A673 (cell line): ENCODE data around the gene NAA10. TPM values are rescaled to one million over a fixed set of nuclear protein-coding genes. Genes with fewer than 3 reads are reported as not detected.

ENCODE experiments used
- BruUV-seq: library from RNA; stranded (reverse); fragments of 400-500 nt; replicated peaks from 2 replicates; lab custom pipeline; 2021; lab: Mats Ljungman, UMichigan
- CTCF ChIA-PET: fragments of 300-600 bp; sonication (Branson Sonifier 250); formaldehyde crosslinking; loops from one replicate; lab custom pipeline; 2022; ENCODE audit warnings: antibody characterized with exemption; lab: Charles Lee
- POLR2A ChIA-PET: fragments of 300-600 bp; sonication (Branson Sonifier 250); formaldehyde crosslinking; loops from one replicate; lab custom pipeline; 2022; ENCODE audit warnings: antibody characterized with exemption; ENCODE audit not compliant: low non-redundant PET; lab: Charles Lee
- DNase-seq: peaks from one replicate; pipeline ENCODE4 v3.0.0-alpha.2; 2015; ENCODE audit warnings: low spot score
- H3K27ac ChIP-seq: fragments of 200-600 bp; sonication (generic); 2 replicates; pipeline ENCODE4 v1.5.1; 2016; ENCODE audit warnings: mixed run types, low read depth, mild to moderate bottlenecking, mixed read lengths, antibody characterized with exemption, low read length; ENCODE audit not compliant: poor library complexity, severe bottlenecking
- H3K27me3 ChIP-seq: fragments of 200-600 bp; sonication (generic); replicated peaks from 2 replicates; pipeline ENCODE4 v1.6.1; 2017; ENCODE audit warnings: mixed run types, low read depth, mild to moderate bottlenecking, mixed read lengths, antibody characterized with exemption, low read length; ENCODE audit not compliant: insufficient read depth, poor library complexity
- H3K36me3 ChIP-seq: fragments of 200-600 bp; sonication (generic); 2 replicates; pipeline ENCODE4 v1.6.1; 2016; ENCODE audit warnings: mixed run types, mild to moderate bottlenecking, mixed read lengths, antibody characterized with exemption, low read length; ENCODE audit not compliant: insufficient read depth, poor library complexity, severe bottlenecking
- H3K4me1 ChIP-seq: fragments of 200-600 bp; sonication (generic); 2 replicates; pipeline ENCODE4 v1.6.1; 2017; ENCODE audit warnings: mixed run types, mild to moderate bottlenecking, mixed read lengths, antibody characterized with exemption, low read length; ENCODE audit not compliant: insufficient read depth, poor library complexity, severe bottlenecking
- H3K4me3 ChIP-seq: fragments of 200-600 bp; sonication (generic); 2 replicates; pipeline ENCODE4 v1.5.1; 2016; ENCODE audit warnings: low read depth, mixed run types, mild to moderate bottlenecking, mixed read lengths, low read length; ENCODE audit not compliant: poor library complexity, severe bottlenecking
- H3K9me3 ChIP-seq: fragments of 200-600 bp; sonication (generic); 2 replicates; pipeline ENCODE4 v1.6.1; 2016; ENCODE audit warnings: mixed run types, low read depth, mild to moderate bottlenecking, mixed read lengths, antibody characterized with exemption, low read length; ENCODE audit not compliant: poor library complexity, severe bottlenecking
- EZH2 ChIP-seq: fragments of 200-600 bp; sonication (generic); IDR thresholded peaks from 2 replicates; pipeline ENCODE4 v1.6.1; 2017; ENCODE audit warnings: borderline replicate concordance, low read depth, mild to moderate bottlenecking, mixed read lengths, antibody characterized with exemption, low read length; ENCODE audit not compliant: poor library complexity, severe bottlenecking
- intact Hi-C: fragments of 100-400 bp; cut with micrococcal nuclease; formaldehyde crosslinking; loops from one replicate; pipeline ENCODE4 v1.10.0; 2022; ENCODE audit not compliant: unreplicated experiment
- total RNA-seq: library from RNA; stranded (reverse); gene quantifications from 2 replicates; pipeline ENCODE4 v1.2.3, GENCODE V29; 2021
- TF ChIP-seq, protein P1 (sequence below): fragments of 300-800, 200-600 bp; sonication (generic); conservative IDR thresholded peaks from 2 replicates; pipeline ENCODE4 v1.5.1; 2017; ENCODE audit warnings: low read depth, mild to moderate bottlenecking, antibody characterized with exemption, low read length, moderate library complexity, mixed read lengths

NAA10 gene
- total RNA-seq, 1 experiment from 2014 or later: 140 TPM

DNA sequence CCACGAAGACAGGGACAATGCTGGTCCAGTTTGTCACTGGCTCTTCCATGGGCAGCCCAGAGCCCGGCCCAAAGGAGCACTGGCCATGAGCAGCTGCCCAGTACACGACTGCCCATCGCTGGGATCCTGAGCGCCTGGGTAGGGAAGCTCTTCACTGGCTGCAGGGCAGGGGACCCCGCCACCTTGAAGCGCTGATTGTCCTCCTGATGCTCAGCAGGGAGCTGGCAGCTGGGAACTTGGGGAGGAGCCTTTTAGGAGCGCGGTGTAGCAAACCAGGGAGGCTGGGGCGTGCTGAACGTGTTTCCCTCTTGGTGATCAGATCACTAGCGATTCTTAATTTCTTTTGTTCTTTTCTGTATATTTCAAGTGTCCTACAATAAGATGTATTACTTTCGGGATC is 50.7 kb downstream of the NAA10 start:
- Histone ChIP-seq H3K27ac (no peak overlapping the region), H3K36me3 (no peaks in the 10 kb centered on the region), H3K9me3 (no peaks in the 10 kb centered on the region), H3K4me3 (no peak overlapping the region), H3K27me3 (peaks cover 36% of the 10 kb centered on the region), H3K4me1 (no peaks in the 10 kb centered on the region)
- no peak for DNase-seq
- ChIA-PET CTCF (interaction anchor here (0.5 kb wide), 1 partner anchor 17 kb away, joined by 4 read pairs; no protein-coding TSS in a partner anchor), POLR2A (no interaction called here)
- BruUV-seq: no TSS peak
- TF ChIP-seq, protein P1, sequence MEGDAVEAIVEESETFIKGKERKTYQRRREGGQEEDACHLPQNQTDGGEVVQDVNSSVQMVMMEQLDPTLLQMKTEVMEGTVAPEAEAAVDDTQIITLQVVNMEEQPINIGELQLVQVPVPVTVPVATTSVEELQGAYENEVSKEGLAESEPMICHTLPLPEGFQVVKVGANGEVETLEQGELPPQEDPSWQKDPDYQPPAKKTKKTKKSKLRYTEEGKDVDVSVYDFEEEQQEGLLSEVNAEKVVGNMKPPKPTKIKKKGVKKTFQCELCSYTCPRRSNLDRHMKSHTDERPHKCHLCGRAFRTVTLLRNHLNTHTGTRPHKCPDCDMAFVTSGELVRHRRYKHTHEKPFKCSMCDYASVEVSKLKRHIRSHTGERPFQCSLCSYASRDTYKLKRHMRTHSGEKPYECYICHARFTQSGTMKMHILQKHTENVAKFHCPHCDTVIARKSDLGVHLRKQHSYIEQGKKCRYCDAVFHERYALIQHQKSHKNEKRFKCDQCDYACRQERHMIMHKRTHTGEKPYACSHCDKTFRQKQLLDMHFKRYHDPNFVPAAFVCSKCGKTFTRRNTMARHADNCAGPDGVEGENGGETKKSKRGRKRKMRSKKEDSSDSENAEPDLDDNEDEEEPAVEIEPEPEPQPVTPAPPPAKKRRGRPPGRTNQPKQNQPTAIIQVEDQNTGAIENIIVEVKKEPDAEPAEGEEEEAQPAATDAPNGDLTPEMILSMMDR: no peak
- TF ChIP-seq EZH2: no peak
- intact Hi-C loops: no loop called here

DNA sequence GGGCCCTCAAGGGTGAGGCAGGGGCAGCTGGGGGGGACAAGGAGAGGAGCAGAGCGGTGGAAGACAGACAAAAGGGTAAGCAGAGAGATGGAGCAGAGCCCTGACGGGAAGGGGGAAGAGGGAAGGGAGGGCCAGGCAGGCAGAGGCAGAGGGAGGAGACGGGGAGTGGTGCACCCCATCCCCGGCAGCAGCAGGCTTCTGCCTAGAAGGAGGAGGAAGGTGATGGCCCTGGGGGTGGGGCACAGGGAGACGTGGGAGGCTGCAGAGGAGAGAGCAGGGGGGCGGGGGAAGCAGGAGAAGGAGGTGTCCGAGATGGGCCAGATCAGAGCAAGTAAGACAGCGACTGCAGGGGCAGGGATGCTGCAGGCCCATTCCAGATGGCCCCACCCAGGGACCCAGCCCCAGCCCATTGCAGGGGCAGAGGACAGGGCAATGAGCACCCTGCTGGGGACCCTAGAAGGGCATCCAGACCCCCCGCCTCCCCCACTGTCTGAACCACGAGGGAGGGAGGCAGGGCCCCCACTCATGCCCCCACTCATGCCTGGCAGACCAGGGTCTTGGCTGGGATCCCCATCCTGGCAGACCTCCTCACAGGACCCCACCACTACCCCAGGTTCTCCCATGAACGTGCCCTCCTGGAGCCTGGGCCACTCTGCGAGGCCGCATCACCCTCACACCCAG is 51.5 kb downstream of the NAA10 start:
- no TSS peak for BruUV-seq
- H3K36me3 ChIP-seq: no peaks in the 10 kb centered on the region
- H3K4me1 ChIP-seq: no peaks in the 10 kb centered on the region
- no peak overlapping the region for H3K4me3 ChIP-seq
- H3K9me3 ChIP-seq: no peaks in the 10 kb centered on the region
- peaks cover 36% of the 10 kb centered on the region for H3K27me3 ChIP-seq
- ChIA-PET CTCF (no interaction called here), POLR2A (no interaction called here)
- H3K27ac ChIP-seq: no peak overlapping the region
- intact Hi-C loops: no loop called here
- no peak for TF ChIP-seq EZH2
- TF ChIP-seq, protein P1: no peak
- DNase-seq: no peak

DNA sequence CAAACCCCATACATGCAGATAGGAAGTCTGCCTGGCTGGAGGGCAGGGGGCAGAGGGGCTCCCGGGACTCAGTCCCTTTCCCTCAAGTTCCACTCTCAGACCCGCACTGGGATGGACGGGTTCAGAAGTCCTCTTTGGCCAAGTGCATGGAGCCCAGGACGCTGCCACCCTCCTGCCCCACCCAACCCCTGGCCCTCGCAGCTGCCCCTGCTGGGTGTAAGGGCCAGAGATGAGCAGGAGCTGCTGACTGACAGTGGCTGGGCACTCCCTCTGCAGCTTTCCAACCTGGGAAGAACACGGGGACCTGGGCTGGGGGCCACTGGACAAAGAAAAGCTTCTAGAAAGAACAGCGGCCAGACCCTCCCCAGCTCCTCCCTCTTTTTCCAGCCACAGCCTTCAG is 52.3 kb downstream of the NAA10 start:
- no peak overlapping the region for H3K27ac ChIP-seq
- POLR2A ChIA-PET: no interaction called here

More for the DNA sequence above, 52.3 kb downstream of the NAA10 start:
- intact Hi-C loops: no loop called here
- no peaks in the 10 kb centered on the region for H3K36me3 ChIP-seq
- no peak for TF ChIP-seq EZH2
- TF ChIP-seq, protein P1: no peak
- CTCF ChIA-PET: no interaction called here
- no peak overlapping the region for H3K4me3 ChIP-seq
- peaks cover 31% of the 10 kb centered on the region for H3K27me3 ChIP-seq
- no TSS peak for BruUV-seq
- no peaks in the 10 kb centered on the region for H3K9me3 ChIP-seq
- H3K4me1 ChIP-seq: no peaks in the 10 kb centered on the region
- DNase-seq: no peak
